ENCODE measurements around the gene NPM1.
"Not testable (repeated sequence)": the region's sequence is repeated elsewhere in the genome, so short reads cannot be mapped to it uniquely, and the experiment has no call there.

Gene NPM1

GRCh38 chr5:171395042-171395441, 7.4 kb downstream of the NPM1 start:
- Histone ChIP-seq H3K4me1 (ENCODE audit: control insufficient read depth, insufficient read depth, low read length) (no peaks in the 10 kb centered on the region), H3K36me3 (ENCODE audit: control insufficient read depth in 2 of 2, insufficient read depth in 1 of 2, low read length in 2 of 2) (peaks cover 87 to 100% of the 10 kb centered on the region in 2 experiments), H3K27ac (ENCODE audit: extremely low read depth, low read depth, low read length) (no peak overlapping the region), H3K4me3 (ENCODE audit: low read depth, low read length) (no peak overlapping the region), H3K9me3 (ENCODE audit: control insufficient read depth, insufficient read depth, low read depth, low read length) (no peaks in the 10 kb centered on the region)
- TF ChIP-seq PRDM10 (tag by site-specific recombination; IDR thresholded peaks at IDR 0.05), result peak; percentile 75
- no peak for TF ChIP-seq ZNF792 (tag by site-specific recombination; IDR thresholded peaks at IDR 0.05)
- ChIA-PET CTCF (no interaction called here), POLR2A (no interaction called here)

- H3K4me3 ChIP-seq (ENCODE audit: low read depth, low read length); H3K4me1 ChIP-seq (ENCODE audit: control insufficient read depth, insufficient read depth, low read length); CTCF ChIA-PET; H3K27ac ChIP-seq (ENCODE audit: extremely low read depth, low read depth, low read length); H3K9me3 ChIP-seq (ENCODE audit: control insufficient read depth, insufficient read depth, low read depth, low read length): not testable (repeated sequence)
- TF ChIP-seq ZNF18 (tag by site-specific recombination; IDR thresholded peaks at IDR 0.05), result peak; percentile 73
- H3K36me3 ChIP-seq (ENCODE audit: control insufficient read depth in 2 of 2, insufficient read depth in 1 of 2, low read length in 2 of 2), result peaks cover 98 to 100% of the 10 kb centered on the region in 2 experiments
- POLR2A ChIA-PET, result interaction anchor here (0.6 to 1.2 kb wide), 2 partner anchors 10 to 1686 kb away, joined by 3 to 6 read pairs; partner anchors contain the start of gene NPM1
Observed at GRCh38 chr5:171396583-171396982, 8.9 kb downstream of the NPM1 start.

- TF ChIP-seq ZNF704 (tag by site-specific recombination; IDR thresholded peaks at IDR 0.05) (no peak), PRDM1 (tag by site-specific recombination; IDR thresholded peaks at IDR 0.05) (peak; percentile 48; the same call in 1 of the 2 replicates), SCRT2 (tag by site-specific recombination; IDR thresholded peaks at IDR 0.05) (peak; percentile 54)
- H3K36me3 ChIP-seq (ENCODE audit: control insufficient read depth in 2 of 2, insufficient read depth in 1 of 2, low read length in 2 of 2), result peaks cover 94 to 99% of the 10 kb centered on the region in 2 experiments
- 0 out of 2 replicates have a peak overlapping the region, but pooled peaks have one; percentile 5 for H3K27ac ChIP-seq (ENCODE audit: extremely low read depth, low read depth, low read length)
- H3K9me3 ChIP-seq (ENCODE audit: control insufficient read depth, insufficient read depth, low read depth, low read length), result no peaks in the 10 kb centered on the region
- H3K4me3 ChIP-seq (ENCODE audit: low read depth, low read length), result no peak overlapping the region
- ChIA-PET CTCF (interaction anchor here (0.7 kb wide), 2 partner anchors 105 to 488 kb away, joined by 4 to 5 read pairs; no protein-coding TSS in a partner anchor), POLR2A (interaction anchor here (0.6 kb wide), 1 partner anchor 1685 kb away, joined by 3 read pairs; no protein-coding TSS in a partner anchor)
- H3K4me1 ChIP-seq (ENCODE audit: control insufficient read depth, insufficient read depth, low read length), result no peaks in the 10 kb centered on the region
Observed at GRCh38 chr5:171397190-171397589, 9.5 kb downstream of the NPM1 start.

GRCh38 chr5:171397599-171397998, 9.9 kb downstream of the NPM1 start:
- Histone ChIP-seq H3K27ac (ENCODE audit: extremely low read depth, low read depth, low read length) (0 out of 2 replicates have a peak overlapping the region, but pooled peaks have one; percentile 5), H3K9me3 (ENCODE audit: control insufficient read depth, insufficient read depth, low read depth, low read length) (no peaks in the 10 kb centered on the region), H3K4me1 (ENCODE audit: control insufficient read depth, insufficient read depth, low read length) (no peaks in the 10 kb centered on the region), H3K4me3 (ENCODE audit: low read depth, low read length) (no peak overlapping the region), H3K36me3 (ENCODE audit: control insufficient read depth in 2 of 2, insufficient read depth in 1 of 2, low read length in 2 of 2) (peaks cover 90 to 95% of the 10 kb centered on the region in 2 experiments)
- TF ChIP-seq ZNF362 (tag by site-specific recombination; IDR thresholded peaks at IDR 0.05), result 0 out of 2 replicates have a peak, but pooled peaks have one; percentile 26
- TF ChIP-seq ZNF521 (tag by site-specific recombination; IDR thresholded peaks at IDR 0.05), result no peak
- no peak for TF ChIP-seq ZSCAN5A (tag by site-specific recombination; IDR thresholded peaks at IDR 0.05)
- peak; percentile 63 for TF ChIP-seq ZNF341 (tag by site-specific recombination; IDR thresholded peaks at IDR 0.05; ENCODE audit: low read depth)
- TF ChIP-seq ZNF366 (tag by site-specific recombination; conservative IDR thresholded peaks at IDR 0.05), result no peak
- ChIA-PET POLR2A (no interaction called here), CTCF (interaction anchor here (0.7 kb wide), 2 partner anchors 105 to 487 kb away, joined by 4 to 5 read pairs; no protein-coding TSS in a partner anchor)

GRCh38 chr5:171398660-171399059, 11.0 kb downstream of the NPM1 start:
- H3K4me3 ChIP-seq (ENCODE audit: low read depth, low read length); H3K27ac ChIP-seq (ENCODE audit: extremely low read depth, low read depth, low read length); H3K9me3 ChIP-seq (ENCODE audit: control insufficient read depth, insufficient read depth, low read depth, low read length); H3K4me1 ChIP-seq (ENCODE audit: control insufficient read depth, insufficient read depth, low read length); CTCF ChIA-PET: not testable (repeated sequence)
- peaks cover 80 to 84% of the 10 kb centered on the region in 2 experiments for H3K36me3 ChIP-seq (ENCODE audit: control insufficient read depth in 2 of 2, insufficient read depth in 1 of 2, low read length in 2 of 2)
- POLR2A ChIA-PET, result interaction anchor here (2.1 kb wide), 1 partner anchor 10 kb away, joined by 9 read pairs; the partner anchor contains the start of gene NPM1
